Mesothelial cell of epicardium (in vitro differentiated cells): ENCODE data around the gene CHRNB2. TPM values are rescaled to one million over a fixed set of nuclear protein-coding genes. Genes with fewer than 3 reads are reported as not detected.

Experiments
- DNase-seq, 2 experiments: peaks; one replicate each; pipeline ENCODE4 v3.0.0; 2021; ENCODE audit warnings: low spot score in 2 of 2; ENCODE audit not compliant: unreplicated experiment in 2 of 2
- H3K27ac Mint-ChIP-seq: 2 replicates; pipeline ENCODE4 v1.8.0; 2021; ENCODE audit warnings: mixed read lengths
- H3K27me3 Mint-ChIP-seq: 2 replicates; pipeline ENCODE4 v1.8.0; 2021; ENCODE audit warnings: low read depth, mixed read lengths
- H3K36me3 Mint-ChIP-seq: 2 replicates; pipeline ENCODE4 v1.8.0; 2021; ENCODE audit warnings: mixed read lengths
- H3K4me1 Mint-ChIP-seq: 2 replicates; pipeline ENCODE4 v1.8.0; 2021; ENCODE audit warnings: mixed read lengths
- H3K4me3 Mint-ChIP-seq: 2 replicates; pipeline ENCODE4 v1.8.0; 2021; ENCODE audit warnings: mild to moderate bottlenecking, moderate library complexity, mixed read lengths
- H3K9me3 Mint-ChIP-seq: 2 replicates; pipeline ENCODE4 v1.8.0; 2021; ENCODE audit warnings: mixed read lengths
- total RNA-seq: library from RNA; stranded (reverse); gene quantifications from 3 replicates; pipeline ENCODE4 v1.2.1, GENCODE V29; 2021
- TF ChIP-seq, protein P1 (sequence below): fragments of 200-600 bp; sonication (generic); IDR thresholded peaks from one replicate; pipeline ENCODE4 v1.5.0; 2021; ENCODE audit warnings: antibody characterized with exemption; ENCODE audit not compliant: unreplicated experiment

The CHRNB2 gene, protein sequence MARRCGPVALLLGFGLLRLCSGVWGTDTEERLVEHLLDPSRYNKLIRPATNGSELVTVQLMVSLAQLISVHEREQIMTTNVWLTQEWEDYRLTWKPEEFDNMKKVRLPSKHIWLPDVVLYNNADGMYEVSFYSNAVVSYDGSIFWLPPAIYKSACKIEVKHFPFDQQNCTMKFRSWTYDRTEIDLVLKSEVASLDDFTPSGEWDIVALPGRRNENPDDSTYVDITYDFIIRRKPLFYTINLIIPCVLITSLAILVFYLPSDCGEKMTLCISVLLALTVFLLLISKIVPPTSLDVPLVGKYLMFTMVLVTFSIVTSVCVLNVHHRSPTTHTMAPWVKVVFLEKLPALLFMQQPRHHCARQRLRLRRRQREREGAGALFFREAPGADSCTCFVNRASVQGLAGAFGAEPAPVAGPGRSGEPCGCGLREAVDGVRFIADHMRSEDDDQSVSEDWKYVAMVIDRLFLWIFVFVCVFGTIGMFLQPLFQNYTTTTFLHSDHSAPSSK
- 0.31 to 0.58 TPM (median 0.45 TPM) in 3 replicates for total RNA-seq

DNA sequence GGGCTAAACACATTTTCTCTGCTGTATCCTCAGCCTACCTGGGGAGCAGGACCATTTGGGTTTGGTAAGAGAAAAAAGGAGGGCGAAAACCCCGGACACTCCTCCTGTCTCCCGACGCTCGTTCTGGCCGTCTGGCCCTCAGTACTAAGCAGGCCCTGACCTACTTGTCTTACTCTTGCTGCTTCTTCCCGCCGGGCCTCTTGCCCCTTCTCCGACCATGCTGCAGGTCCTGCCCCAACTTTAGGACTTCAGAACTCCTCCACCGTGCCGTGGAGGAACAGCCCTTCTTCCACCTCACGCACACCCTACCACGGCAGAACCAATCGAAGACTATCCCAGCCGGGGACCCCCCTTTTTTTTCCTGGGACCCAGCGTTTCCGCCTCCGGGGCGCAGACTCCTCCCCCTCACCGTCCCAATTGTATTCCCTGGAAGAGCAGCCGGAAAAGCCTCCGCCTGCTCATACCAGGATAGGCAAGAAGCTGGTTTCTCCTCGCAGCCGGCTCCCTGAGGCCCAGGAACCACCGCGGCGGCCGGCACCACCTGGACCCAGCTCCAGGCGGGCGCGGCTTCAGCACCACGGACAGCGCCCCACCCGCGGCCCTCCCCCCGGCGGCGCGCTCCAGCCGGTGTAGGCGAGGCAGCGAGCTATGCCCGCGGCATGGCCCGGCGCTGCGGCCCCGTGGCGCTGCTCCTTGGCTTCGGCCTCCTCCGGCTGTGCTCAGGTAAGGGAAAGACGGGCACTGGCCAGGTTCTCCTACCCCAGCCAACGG lies at the start of gene CHRNB2:
TSS of gene CHRNB2 (plus strand) at position 393 of the 771 bp plus-strand sequence. CDS start at position 660, 267 bp downstream.
- H3K27ac Mint-ChIP-seq = no peak within 1 kb of the TSS
- H3K27me3 Mint-ChIP-seq = peaks cover 70% of the 10 kb centered on the region

GRCh38 chr1:154519591-154519991 lies 48.0 kb upstream of the CHRNB2 start:
- H3K4me3 Mint-ChIP-seq = no peak overlapping the region
- H3K36me3 Mint-ChIP-seq = no peaks in the 10 kb centered on the region
- H3K4me1 Mint-ChIP-seq = no peaks in the 10 kb centered on the region
- peaks cover 46% of the 10 kb centered on the region for H3K27me3 Mint-ChIP-seq
- H3K27ac Mint-ChIP-seq = no peak overlapping the region
- peaks cover 4% of the 10 kb centered on the region for H3K9me3 Mint-ChIP-seq
- TF ChIP-seq, protein P1, sequence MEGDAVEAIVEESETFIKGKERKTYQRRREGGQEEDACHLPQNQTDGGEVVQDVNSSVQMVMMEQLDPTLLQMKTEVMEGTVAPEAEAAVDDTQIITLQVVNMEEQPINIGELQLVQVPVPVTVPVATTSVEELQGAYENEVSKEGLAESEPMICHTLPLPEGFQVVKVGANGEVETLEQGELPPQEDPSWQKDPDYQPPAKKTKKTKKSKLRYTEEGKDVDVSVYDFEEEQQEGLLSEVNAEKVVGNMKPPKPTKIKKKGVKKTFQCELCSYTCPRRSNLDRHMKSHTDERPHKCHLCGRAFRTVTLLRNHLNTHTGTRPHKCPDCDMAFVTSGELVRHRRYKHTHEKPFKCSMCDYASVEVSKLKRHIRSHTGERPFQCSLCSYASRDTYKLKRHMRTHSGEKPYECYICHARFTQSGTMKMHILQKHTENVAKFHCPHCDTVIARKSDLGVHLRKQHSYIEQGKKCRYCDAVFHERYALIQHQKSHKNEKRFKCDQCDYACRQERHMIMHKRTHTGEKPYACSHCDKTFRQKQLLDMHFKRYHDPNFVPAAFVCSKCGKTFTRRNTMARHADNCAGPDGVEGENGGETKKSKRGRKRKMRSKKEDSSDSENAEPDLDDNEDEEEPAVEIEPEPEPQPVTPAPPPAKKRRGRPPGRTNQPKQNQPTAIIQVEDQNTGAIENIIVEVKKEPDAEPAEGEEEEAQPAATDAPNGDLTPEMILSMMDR = no peak
- no peak for DNase-seq

More for the DNA sequence above, at the start of gene CHRNB2:
- no peaks in the 10 kb centered on the region for H3K9me3 Mint-ChIP-seq
- no peaks in the 10 kb centered on the region for H3K36me3 Mint-ChIP-seq
- DNase-seq = peak; percentile 82 to 93
- H3K4me1 Mint-ChIP-seq = peaks cover 8% of the 10 kb centered on the region
- TF ChIP-seq, protein P1 = no peak
- peak within 1 kb of the TSS; percentile 53 for H3K4me3 Mint-ChIP-seq

GRCh38 chr1:154520333-154520732 lies 47.2 kb upstream of the CHRNB2 start:
- H3K4me3 Mint-ChIP-seq = no peak overlapping the region

DNA sequence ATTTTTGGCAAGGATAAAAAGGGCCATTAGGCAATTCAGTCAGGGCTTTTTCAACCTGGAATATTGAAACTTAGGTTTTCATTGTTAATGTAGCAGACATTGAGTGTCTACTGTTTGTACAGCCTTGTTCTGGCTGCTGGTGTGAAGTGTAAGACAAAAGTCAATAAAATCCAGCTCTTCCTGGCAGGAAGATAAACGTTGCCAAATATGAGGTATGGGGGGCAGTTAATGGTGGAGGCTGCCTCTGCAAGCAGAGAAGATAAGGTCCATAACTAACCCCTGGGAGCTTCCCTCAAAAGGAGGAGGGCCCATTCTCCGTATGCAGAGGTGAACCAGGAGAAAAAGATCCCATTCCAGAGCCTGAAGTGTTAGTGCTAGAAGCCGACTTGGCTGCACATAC lies 45.9 kb upstream of the CHRNB2 start:
- peaks cover 4% of the 10 kb centered on the region for H3K9me3 Mint-ChIP-seq
- peaks cover 31% of the 10 kb centered on the region for H3K27me3 Mint-ChIP-seq
- no peaks in the 10 kb centered on the region for H3K4me1 Mint-ChIP-seq
- TF ChIP-seq, protein P1 = no peak
- no peak overlapping the region for H3K4me3 Mint-ChIP-seq
- H3K27ac Mint-ChIP-seq = no peak overlapping the region
- no peak for DNase-seq
- no peaks in the 10 kb centered on the region for H3K36me3 Mint-ChIP-seq

More at GRCh38 chr1:154520333-154520732, 47.2 kb upstream of the CHRNB2 start:
- Mint-ChIP-seq H3K9me3 (peaks cover 4% of the 10 kb centered on the region), H3K27ac (no peak overlapping the region), H3K4me1 (no peaks in the 10 kb centered on the region), H3K27me3 (peaks cover 43% of the 10 kb centered on the region), H3K36me3 (no peaks in the 10 kb centered on the region)
- TF ChIP-seq, protein P1 = no peak
- no peak for DNase-seq

DNA sequence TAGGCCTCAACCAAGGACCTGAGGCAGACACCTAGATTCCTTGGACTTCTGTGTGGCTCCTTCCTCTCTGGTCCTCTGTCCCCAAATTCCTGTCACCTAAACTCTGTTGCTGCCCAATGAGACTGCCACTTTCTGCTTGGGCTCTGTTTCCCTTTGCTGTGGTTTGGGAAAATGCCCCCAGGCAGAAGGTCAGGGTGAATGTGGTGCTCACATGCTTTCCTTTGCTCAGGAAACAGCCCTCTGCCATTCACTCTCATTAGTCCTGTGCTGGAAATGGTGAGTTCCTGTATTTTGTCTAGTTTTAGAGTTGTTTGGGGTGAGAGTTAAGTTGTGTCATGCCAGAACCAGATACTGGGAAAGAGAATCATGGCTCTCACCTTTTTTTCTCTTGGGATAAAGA lies 42.7 kb upstream of the CHRNB2 start:
- TF ChIP-seq, protein P1 = no peak
- Mint-ChIP-seq H3K27ac (no peak overlapping the region), H3K4me1 (no peaks in the 10 kb centered on the region), H3K4me3 (no peak overlapping the region), H3K27me3 (peaks cover 13% of the 10 kb centered on the region), H3K36me3 (no peaks in the 10 kb centered on the region), H3K9me3 (peaks cover 4% of the 10 kb centered on the region)
- no peak for DNase-seq
